Activated T-cell treated with anti-CD3 and anti-CD28 coated beads for 24 hours (primary cell): ENCODE data around the gene SLC5A6.

Experiments
- DNase-seq: peaks from one replicate; pipeline ENCODE4 v3.0.0-alpha.2; 2020; ENCODE audit warnings: low read depth

The SLC5A6 gene

DNA sequence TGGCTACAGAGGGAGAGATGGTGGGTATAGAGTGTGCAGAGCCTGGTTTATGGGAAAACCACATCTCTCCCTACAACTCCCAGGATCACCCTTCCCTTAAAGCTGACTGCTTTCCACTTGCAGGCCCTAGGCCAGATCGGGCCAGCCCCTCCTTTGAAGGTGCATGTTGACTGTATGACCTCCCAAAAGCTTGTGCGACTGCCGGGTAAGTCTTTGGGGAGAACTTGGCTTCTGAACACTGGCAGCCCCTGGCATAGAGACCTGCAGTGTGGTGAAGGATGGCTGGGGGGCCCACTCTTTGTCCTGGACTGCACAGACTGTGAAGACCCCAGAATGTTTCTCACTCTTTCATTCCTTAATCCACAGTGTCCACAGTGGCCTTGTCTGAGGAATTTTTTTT is 24.6 kb upstream of the SLC5A6 start:
- no peak for DNase-seq

DNA sequence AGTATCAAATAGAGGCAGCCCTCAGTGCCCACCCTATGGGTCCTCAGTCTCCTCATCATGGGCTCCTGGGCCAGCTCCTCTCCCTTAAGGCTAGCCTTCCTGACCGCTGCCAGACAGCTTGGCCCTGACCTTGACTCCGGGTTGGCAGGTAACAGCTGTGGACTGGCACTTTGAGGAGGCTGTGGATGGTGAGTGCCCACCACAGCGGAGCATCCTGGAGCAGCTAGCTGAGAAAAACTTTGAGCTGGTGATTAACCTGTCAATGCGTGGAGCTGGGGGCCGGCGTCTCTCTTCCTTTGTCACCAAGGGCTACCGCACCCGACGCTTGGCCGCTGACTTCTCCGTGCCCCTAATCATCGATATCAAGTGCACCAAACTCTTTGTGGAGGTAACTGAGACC is 24.1 kb upstream of the SLC5A6 start:
- no peak for DNase-seq

DNA sequence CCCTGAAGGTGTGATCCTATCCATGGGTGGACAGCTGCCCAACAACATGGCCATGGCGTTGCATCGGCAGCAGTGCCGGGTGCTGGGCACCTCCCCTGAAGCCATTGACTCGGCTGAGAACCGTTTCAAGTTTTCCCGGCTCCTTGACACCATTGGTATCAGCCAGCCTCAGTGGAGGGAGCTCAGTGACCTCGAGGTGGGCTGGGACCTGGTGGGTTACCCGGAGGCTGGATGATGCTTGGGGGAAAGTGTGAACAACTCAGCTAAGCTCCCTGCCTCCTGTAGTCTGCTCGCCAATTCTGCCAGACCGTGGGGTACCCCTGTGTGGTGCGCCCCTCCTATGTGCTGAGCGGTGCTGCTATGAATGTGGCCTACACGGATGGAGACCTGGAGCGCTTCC is 21.3 kb upstream of the SLC5A6 start:
- DNase-seq: no peak

DNA sequence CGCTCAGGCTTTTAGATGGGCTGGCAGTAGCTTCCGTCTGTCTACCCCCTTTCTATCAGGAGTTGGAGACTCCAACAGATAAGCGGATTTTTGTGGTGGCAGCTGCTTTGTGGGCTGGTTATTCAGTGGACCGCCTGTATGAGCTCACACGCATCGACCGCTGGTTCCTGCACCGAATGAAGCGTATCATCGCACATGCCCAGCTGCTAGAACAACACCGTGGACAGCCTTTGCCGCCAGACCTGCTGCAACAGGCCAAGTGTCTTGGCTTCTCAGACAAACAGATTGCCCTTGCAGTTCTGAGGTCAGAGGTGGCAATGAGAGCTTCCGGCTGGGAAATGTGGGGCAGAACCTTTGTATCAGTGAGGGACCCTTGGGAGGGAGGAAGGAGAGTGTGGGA is 19.9 kb upstream of the SLC5A6 start:
- DNase-seq: no peak

DNA sequence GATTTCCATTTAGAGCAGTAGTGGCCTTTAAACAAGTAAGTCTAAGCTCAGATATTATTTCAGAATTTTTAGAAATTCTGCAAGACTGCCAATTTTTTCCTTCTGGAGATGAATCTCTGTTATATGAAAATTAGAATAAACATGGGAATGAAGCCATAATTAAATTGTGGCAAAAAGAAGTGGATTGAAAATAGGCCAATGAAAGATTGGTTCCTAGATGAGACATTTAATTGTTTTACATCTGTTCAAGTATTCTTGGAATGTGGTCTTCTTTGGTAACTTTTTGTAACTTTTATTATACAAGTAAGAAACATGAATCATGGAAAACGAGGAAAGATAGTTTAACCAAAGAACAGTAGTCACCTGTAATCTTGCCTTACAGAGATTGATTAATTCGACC is 15.4 kb upstream of the SLC5A6 start:
- no peak for DNase-seq

DNA sequence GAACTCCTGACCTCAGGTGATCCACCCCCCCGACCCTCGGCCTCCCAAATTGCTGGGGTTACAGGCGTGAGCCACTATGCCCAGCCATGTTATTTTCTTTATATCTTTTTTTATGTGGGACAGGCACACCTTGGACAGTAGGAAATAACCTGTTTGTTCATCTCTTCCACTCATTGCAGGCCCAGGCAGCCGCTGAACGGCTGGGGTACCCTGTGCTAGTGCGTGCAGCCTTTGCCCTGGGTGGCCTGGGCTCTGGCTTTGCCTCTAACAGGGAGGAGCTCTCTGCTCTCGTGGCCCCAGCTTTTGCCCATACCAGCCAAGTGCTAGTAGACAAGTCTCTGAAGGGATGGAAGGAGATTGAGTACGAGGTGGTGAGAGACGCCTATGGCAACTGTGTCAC is 13.5 kb upstream of the SLC5A6 start:
- no peak for DNase-seq

DNA sequence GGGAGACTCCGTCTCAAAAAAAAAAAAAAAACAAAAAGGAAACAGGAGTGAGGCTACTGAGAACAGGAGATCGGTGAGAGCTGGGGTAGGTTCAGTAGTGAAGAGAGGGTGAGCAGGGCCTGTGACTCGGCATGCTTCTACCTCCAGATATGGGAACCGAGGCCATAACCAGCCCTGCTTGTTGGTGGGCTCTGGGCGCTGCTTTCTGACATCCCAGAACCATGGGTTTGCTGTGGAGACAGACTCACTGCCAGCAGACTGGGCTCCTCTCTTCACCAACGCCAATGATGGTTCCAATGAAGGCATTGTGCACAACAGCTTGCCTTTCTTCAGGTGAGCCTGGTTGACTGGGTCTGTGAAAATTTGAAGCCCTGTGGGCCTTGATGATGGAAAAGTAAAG is 11.3 kb upstream of the SLC5A6 start:
- DNase-seq: no peak

DNA sequence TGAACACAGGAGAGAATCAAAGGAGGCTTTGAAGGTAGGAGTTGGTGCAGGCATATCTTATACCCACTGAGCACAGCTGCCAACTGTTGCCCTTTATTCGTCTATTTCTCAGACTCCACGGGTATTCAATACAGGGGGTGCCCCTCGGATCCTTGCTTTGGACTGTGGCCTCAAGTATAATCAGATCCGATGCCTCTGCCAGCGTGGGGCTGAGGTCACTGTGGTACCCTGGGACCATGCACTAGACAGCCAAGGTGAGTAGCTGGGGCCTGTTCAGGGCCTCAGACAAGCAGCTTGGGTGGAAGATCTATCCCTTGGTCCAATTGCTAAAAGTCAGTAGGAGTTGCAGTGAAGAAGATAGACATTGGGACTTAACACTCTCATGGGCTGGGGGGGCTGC is 10.3 kb upstream of the SLC5A6 start:
- no peak for DNase-seq

DNA sequence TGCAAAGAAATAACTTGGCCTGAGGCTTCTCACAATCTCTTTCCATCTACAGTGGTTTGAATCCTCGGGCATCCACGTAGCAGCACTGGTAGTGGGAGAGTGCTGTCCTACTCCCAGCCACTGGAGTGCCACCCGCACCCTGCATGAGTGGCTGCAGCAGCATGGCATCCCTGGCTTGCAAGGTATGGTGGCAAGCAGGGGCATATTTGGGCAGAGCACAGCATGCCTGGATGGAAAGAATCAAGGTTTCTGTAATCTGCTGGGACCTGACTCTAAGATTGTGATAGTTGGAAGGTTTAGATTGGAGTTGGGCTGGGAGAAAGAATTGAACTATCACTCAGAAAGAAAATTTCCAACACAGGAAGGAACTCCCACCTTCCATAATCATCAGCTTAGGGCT is 9.1 kb upstream of the SLC5A6 start:
- DNase-seq: no peak

DNA sequence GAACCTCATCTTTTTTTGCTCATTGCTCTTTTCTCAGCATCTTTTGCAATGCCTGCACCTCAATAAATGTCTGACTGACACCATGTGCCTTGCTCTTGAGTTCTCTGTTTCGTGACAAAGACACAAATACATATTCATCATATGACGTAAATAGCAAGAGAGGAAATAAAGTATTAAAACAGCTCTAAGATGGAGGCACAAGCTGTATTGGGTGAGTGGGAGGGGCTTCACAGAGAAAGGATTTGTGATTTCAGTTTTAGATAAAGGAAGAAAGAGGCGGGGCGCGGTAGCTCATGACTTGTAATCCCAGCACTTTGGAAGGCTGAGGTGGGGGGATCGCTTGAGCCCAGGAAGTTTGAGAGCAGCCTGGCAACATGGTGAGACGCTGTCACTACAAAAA is 8.0 kb upstream of the SLC5A6 start:
- no peak for DNase-seq

DNA sequence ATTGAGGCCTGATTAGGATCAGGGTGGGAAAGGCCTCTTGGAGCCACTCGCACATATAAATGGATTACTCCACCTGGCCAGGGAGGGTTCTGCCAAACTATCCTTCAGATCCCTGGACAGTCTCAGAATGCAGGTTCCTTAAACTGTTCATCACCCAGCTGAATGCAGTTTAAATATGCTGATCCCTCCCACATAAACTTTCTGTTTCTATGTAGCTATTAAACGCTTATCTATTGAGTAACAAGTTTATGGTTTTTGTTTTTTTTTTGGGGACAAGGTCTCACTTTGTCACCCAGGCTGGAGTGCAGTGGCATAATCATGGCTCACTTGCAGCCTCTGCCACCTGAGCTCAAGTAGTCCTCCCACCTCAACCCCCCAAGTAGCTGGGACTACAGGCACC is 7.0 kb upstream of the SLC5A6 start:
- no peak for DNase-seq

DNA sequence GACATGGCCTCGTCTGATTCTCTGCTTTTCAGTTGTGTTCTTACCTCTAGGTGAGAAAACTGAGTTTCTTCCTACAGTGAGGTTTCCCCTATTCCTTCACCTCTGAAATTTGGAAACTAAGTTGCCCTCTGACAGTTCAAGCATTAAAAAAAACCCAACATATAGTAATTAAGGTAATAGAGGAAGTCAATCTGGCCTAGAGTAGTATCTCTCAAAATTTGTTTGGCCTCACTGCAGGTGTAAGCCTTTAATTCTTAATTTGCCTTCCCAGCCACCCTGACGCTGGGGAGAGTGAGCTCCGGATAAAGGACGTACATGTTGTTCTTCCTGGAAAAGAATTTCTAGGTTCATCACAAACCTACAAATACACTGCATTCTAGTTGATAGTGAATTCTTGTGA is 6.5 kb upstream of the SLC5A6 start:
- no peak for DNase-seq

DNA sequence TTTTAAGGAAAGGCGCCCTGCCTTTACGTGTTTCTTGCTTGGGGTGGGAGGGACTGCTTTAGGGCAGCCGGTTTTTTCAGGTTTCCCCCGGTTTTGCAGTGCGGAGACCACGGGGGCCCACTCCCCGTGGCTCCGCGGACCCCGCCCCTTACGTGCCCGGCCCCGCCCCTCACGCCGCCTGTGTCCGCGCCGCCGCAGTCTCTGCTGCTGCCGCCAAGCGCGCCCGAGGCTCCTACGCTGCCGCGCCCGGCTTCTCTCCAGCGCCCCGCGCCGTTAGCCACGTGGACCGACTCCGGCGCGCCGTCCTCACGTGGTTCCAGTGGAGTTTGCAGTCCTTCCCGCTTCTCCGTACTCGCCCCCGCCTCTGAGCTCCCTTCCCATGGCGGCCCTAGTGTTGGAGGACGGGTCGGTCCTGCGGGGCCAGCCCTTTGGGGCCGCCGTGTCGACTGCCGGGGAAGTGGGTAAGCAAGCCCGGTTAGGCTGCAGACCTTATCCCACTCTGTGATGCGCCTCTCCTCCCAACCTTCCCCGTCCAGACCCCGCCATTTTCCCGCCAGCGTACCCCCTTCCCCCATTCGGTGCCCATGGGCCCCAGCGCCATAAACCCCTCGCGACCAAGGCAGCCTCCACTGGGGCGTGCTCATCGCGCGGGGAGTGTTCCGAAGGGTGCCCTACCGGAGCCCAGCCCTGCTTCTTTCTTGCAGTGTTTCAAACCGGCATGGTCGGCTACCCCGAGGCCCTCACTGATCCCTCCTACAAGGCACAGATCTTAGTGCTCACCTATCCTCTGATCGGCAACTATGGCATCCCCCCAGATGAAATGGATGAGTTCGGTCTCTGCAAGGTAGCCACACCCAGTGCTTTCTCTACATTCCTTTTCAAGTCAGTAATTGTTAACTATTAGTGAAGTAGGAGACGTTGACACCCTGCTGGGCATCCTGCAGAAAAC is 5.4 kb upstream of the SLC5A6 start, which contains the start of gene CAD:
CAD (plus strand) TSS at position 197 of the 949 bp plus-strand sequence; CDS start at position 380, 183 bp downstream.
- DNase-seq: peak; percentile 89

DNA sequence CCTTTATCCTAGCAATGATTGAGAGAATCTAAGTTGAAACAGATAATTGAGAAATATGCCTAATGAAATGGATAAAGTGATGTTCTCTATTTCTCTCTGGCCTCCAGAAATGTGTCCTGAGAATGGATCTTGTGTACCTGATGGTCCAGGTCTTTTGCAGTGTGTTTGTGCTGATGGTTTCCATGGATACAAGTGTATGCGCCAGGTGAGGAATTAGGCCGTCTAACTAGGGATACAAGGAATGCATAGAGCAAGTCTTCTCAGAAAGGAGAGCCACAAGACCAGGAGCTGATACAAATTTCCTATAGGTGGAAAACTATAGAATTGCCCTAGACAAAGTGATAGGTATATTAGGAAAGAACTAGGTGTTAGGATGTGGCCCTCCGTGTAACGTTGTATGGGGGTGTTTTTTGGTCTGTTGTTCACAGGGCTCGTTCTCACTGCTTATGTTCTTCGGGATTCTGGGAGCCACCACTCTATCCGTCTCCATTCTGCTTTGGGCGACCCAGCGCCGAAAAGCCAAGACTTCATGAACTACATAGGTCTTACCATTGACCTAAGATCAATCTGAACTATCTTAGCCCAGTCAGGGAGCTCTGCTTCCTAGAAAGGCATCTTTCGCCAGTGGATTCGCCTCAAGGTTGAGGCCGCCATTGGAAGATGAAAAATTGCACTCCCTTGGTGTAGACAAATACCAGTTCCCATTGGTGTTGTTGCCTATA is 4.5 kb upstream of the SLC5A6 start:
- no peak for DNase-seq

DNA sequence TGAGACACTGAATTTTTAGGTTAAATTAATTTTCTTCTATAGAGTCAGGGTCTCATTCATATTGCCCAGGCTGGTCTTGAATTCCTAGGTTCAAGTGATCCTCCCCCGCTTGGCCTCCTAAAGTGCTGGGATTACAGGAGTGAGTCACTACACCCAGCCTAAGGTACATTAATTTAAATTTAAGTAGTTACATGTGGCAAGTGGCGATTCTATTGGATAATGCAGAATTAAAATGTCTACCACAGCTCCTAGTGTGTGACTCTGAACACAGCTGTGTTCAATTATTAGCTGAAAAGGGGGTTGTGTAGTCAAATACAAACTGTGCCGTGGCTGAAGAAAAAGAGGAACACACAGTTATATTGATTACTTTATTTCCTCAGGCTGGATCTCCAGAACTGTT is 2.9 kb upstream of the SLC5A6 start:
- no peak for DNase-seq

DNA sequence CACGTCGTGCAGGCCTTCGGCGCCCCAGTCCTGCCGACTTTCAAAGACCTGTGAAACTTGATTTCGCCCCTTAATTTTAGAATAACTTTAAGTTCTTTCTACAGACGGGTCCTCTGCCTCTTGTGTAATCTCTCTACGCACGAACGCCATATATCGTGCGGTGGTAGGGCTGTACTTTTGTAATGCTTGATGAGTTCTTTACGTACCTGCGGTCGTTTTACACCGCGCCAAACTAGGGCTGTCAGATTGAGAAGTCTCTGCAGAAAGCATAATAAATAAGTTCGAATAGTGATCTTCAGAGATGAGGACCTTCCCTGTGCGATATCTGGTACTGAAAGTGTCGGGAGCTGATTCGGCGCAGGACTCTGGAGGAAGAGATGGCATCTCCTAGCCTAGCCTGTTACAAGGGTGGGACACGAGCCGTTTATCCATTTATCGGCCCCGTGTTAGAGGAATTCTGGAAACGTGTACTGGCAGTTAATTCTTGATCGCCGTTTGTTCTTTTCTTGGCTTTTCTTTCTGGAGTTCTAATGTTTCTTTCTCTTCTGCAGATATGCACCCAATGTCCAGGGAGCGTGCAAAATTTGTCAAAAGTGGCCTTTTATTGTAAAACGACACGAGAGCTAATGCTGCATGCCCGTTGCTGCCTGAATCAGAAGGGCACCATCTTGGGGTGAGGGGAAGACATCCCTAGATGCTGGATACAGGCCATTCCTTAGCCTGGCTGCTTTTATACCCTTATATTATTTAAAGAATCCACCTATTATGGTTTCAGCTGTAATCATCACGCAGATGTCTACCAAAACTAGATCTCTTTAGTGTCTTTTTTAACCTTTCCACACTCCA is 781 bp upstream of the SLC5A6 start:
- DNase-seq: peak; percentile 32

DNA sequence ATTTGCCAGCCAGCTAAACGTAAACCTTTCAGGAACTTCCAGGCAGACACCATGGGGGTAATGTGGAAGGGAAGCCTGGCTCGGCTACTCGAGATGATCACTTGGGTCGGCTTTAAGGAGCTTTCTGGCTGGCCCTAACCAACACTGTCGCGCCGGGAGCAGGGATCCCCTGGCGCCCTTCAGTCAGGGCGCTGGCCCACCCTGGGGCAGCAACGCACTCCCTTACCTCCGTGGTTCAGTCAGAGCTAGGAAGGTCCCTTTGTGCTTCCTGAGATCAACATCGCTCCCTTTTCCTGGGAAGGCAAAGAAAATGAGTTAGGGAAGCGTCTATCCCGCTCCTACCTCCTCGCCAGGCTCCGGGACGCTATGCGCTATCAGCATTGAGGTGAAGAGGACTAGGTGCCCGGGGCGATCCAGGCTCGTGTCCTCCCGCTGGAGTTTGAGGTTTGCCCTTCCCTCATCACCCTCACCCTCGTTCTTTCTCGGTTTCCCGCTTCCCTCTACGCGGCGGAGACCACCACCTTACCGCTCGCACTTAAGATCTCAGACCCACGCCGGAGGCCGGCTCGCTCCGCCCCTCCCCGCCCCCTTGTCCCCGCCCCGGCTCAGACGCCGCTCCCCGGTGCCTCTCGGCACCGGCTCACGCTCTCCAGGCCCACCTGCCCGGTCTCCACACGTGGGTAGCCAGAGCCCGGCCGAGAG is 676 bp downstream of the SLC5A6 start:
- DNase-seq: no peak

DNA sequence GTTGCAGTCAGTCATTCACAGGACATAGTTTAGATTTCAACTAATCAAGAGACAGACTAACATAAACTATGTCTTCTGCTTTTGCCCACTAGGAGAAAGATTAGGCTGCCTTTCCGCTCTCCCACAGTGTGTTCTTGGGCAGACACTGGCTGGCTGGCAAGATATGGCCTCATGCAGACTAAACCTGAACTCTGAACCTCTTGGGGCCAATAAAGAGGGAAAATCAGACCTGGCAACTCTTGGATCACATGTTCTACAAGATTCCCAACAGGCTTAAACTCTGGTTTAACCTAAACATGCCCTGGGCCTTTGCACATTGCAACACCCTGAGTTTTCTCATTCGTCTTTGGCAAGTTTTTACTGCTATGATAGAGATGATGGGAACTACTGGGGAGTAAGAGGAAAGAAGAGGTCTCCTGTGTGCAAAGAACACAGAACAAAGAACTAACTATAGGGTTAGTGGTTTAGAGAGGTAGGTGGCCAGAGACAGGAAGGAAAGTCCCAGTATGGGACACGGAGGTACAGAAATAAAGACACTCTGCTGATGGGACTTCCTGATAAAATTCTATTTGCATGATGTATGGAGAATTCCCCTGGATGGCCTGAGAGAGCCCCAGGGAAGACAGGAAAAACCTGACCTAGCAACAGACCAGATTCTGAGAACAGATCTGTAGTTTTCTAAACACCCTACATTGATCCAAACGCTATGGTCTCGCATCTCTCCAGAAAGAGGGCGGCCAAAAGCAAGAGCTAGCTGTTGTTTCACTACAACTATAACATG is 2.3 kb downstream of the SLC5A6 start:
- no peak for DNase-seq

DNA sequence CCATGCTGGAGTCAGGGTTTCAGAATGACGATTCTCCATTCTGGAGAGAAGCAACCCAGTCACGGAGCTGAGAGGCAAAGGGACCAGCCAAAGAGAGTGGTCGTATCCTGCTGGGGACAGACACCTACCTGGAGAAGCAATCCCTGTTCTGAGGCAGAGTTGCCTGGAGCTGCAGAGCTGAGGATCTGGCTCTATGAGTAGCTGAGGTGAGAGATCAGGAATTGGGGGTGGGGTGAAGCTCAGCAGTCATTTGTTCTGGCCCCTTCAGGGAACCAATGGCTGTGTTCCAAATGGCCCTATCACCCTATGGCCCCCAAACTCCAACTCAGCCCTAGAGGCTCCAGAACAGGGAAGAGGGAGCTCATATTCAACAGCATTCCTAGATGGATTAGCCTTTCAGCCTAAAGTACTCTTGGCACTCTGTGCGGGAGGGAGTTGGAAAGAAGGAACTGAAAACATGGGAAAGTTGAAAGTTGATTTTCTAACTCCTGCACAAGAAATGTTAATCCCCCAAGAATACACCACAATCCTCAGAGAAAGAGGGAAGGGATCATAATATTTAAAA is 3.5 kb downstream of the SLC5A6 start:
- DNase-seq: no peak

DNA sequence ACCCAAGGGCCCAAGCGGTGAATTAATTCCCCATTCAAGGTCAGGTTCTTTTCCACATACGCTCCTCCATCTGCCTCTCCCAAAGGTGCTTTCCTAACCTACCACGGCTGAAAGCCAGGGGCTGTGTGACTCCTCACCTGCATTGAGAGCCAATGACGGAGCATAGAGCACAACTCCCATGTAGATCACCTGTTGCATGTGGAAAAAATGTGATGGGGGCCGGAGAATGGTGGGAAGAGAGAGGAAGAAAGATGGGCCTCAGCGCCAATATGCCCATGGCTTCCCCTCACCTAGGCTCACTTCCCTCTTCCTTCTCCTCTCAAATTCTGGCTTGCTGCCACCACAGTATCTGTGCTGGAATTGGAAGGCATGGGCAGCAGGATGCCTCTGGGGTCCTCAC is 5.7 kb downstream of the SLC5A6 start:
- no peak for DNase-seq

DNA sequence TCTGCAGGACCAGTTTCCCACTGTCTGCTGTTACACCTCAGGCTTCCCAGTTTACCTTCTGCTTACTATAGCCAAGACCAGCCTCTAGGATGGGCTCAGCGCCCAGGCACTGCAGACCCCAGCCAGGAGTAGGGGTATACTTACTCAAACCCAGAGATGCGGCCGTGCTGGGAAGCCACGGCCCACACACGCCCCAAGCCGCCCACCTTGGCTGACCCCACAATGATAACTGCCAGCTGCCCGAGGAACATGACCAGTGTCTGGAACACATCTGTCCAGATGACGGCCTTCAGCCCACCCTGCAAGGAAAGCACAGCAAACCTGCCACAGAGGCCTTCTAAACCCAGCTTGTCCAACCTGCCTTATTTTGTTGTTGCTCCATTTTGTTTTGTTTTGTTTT is 6.9 kb downstream of the SLC5A6 start:
- DNase-seq: no peak
